KOPT-K1 (cell line): ENCODE results near the gene DCLRE1A.
A peak's percentile ranks its signal among the peaks of the same experiment; 100 is the strongest.

Experiments
- H3K27ac ChIP-seq: fragments of 200-600 bp; sonication (generic); 2 replicates; pipeline ENCODE4 v1.5.1; 2016; ENCODE audit warnings: antibody characterized with exemption, mild to moderate bottlenecking, low read depth, low read length; ENCODE audit not compliant: poor library complexity, severe bottlenecking
- H3K36me3 ChIP-seq: fragments of 200-600 bp; sonication (generic); 2 replicates; pipeline ENCODE4 v1.5.1; 2017; ENCODE audit warnings: antibody characterized with exemption, mild to moderate bottlenecking, low read length, moderate library complexity; ENCODE audit not compliant: insufficient read depth
- H3K9me3 ChIP-seq: fragments of 200-600 bp; sonication (generic); 2 replicates; pipeline ENCODE4 v1.5.1; 2017; ENCODE audit warnings: antibody characterized with exemption, low read length, mild to moderate bottlenecking; ENCODE audit not compliant: insufficient read depth, poor library complexity, severe bottlenecking

Gene DCLRE1A

DNA sequence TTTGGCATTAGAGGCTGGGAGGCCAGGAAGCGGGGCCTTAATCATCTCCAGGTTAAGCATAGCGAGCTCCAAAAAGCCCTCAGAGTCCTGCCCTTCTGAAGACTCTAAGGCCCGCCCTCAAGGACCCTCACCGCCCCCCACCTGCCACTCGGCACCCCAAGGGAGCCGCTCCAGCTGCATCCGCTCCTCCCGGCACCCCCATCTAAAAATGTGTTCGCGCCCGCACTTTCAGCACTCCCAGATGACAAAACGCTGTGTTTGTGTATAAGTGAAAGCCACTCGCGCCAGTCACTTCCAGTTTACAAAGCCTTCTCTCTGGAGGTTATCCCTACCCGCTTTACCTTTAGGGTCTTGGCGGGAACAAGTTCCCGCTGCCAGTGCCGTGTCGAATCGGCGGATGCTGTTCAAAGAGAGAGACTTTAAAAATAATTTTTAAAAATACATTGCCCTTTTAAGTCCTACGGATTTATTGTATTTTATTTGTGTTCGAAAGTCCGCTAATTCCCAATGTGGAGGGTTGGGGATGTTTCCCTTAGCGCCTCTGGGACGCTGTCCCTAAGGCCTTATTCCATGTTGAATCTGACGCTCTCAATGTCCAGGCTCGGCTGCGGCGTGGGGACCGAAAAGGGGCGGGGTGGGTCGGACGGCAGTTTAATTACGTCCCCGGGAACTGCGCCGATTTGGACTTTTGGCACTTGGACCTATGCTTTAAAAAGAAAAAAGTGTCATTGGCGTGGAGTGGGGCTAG, at the start of gene DCLRE1A, which contains the start of gene NHLRC2:
DCLRE1A (minus strand) TSS at position 70 of the 748 bp plus-strand sequence. CDS start 900 bp downstream, outside the sequence.
NHLRC2 (plus strand) TSS at position 649 of the 748 bp plus-strand sequence. CDS start 212 bp downstream, outside the sequence.
- Histone ChIP-seq H3K9me3 (no peaks in the 10 kb centered on the region), H3K27ac (peak within 1 kb of the TSS; percentile 93), H3K36me3 (peaks cover 11% of the 10 kb centered on the region)

DNA sequence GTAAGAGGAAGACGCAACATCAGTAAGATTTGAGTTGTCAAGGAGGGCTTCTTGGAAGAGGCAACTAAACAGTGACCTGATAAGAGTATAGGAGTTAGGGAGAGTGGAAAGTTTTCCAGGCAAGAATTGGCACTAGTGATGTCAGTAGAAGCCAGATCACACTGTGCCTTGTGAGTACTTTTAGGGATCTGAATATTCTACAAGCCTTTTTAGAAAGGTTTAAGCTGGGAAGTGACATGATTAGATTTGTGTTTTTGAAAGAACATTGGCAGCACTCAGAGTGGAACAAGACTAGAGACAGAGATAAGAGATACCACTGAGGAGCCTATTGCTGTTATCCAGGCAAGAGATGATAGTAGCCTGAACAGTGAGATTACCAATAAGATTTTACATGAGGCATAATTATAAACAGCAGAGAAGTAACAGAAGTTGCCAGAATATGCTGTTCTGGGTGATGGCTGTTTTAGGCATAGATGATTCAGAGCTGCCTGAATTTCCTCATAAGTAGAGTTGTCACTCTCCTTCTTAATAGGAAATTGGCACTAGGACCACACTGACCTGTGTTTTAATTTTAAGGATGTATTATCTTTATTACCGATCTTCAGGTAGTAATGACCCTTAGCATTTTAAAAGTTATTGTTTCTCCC, 46.2 kb upstream of the DCLRE1A start:
- no peak overlapping the region for H3K27ac ChIP-seq
- no peaks in the 10 kb centered on the region for H3K9me3 ChIP-seq
- H3K36me3 ChIP-seq = peaks cover 64% of the 10 kb centered on the region

DNA sequence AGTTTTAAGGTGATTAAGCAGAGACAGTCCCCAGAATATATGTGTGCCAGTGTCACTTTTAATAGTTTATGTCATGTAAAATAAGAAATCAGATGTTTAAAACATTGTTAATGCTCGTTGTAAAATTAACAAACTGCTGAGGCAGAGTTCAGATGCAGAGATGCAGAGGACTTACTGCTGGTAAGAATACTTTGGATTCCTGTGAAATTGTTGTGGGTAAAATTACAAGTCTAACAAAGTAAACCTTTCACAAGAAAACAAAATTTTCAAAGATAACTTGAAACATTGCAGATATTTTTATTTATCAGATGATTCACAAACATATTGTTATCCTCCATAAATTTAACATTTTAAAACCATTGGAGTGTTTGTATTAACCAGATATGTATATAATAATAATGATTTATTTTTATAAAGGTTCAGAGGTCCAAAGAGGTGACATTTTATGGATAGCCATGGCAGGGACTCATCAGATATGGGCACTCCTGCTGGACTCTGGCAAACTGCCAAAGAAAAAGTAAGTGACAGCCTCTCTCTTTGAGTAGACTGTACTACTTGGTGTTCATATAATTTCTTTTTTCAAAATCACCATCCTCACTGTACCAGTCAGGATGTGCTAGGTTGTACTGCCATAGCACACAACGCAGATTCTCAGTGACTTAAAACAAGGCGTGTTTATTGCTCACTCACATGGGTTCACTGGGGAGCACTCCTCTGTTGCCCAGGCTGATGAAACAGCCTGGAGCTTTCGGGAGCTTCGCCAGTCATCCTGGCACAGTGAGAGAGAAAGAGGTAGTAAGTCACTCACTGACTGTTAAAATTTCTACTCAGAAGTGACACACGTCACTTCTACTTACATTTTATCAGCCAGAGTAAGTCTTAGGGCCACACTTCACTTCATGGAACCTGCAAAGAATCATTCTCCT, 44.1 kb upstream of the DCLRE1A start:
- Histone ChIP-seq H3K9me3 (no peaks in the 10 kb centered on the region), H3K36me3 (peaks cover 53% of the 10 kb centered on the region), H3K27ac (no peak overlapping the region)

DNA sequence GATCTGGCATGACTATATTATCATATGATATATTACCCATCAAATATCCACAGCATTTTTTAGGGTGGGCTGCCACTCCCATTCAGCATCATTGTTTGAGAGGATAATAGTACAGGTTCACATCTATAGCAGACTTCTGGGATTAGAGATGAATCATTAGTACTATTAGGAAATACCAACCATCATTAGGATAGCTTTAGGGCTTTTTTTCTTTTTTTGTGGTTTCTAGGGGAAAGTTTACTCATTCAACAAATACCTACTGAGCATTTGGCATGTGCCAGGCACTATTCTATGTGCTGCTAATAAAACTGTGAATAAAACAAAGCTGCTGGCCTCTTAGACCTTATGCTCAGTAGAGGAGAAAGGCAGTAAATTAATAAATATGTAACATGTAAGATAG, 41.1 kb upstream of the DCLRE1A start:
- H3K27ac ChIP-seq = no peak overlapping the region
- peaks cover 42% of the 10 kb centered on the region for H3K36me3 ChIP-seq

GRCh38 chr10:113894581-113894980, 40.7 kb upstream of the DCLRE1A start:
- H3K27ac ChIP-seq = no peak overlapping the region
- H3K9me3 ChIP-seq = no peaks in the 10 kb centered on the region
- H3K36me3 ChIP-seq = peaks cover 44% of the 10 kb centered on the region

More for the DNA sequence above, 41.1 kb upstream of the DCLRE1A start:
- no peaks in the 10 kb centered on the region for H3K9me3 ChIP-seq

DNA sequence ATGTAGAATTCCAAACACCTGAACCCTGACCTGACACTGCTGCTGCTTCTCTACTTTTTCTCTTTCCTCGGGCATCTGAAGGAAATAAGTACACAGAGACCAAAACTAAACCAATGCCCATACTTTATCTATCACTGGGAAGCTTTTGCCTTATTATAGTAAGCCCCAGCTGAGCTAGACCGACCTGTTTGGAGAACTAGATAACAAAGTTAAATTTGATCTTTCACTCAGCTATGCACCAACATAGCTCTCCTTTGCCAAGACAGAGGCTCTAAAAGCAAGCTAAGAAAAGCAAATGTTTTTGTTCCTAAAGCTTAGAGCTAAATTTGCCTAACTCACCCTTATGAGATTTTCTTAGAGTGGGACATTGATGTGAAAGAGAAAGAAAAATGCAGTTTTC, 39.7 kb upstream of the DCLRE1A start:
- H3K36me3 ChIP-seq = peaks cover 35% of the 10 kb centered on the region
- no peak overlapping the region for H3K27ac ChIP-seq

DNA sequence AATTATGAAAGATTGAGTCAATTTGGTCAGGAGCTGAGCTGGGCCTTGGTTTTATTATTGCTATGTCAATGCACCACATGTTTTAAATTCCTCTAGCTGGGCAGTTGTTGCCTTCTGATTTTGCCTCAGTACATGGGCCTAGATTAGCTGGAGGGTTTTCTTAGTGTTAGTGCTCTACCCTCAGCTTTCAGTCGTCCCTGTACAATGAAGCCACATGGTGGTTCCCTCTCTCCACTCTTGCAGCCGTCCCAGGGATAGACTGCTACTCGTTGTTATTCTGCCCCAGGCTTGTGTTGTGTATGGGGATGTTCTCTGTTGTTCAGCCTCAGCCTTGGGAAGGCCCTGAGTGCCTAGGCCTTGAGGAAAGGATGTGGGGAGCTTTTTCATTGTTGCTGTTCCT, 37.6 kb upstream of the DCLRE1A start:
- no peak overlapping the region for H3K27ac ChIP-seq
- no peaks in the 10 kb centered on the region for H3K9me3 ChIP-seq
- peaks cover 42% of the 10 kb centered on the region for H3K36me3 ChIP-seq

More for the DNA sequence above, 39.7 kb upstream of the DCLRE1A start:
- H3K9me3 ChIP-seq = no peaks in the 10 kb centered on the region

- Histone ChIP-seq H3K9me3 (no peaks in the 10 kb centered on the region), H3K36me3 (peaks cover 49% of the 10 kb centered on the region)
Observed at GRCh38 chr10:113890769-113891168, 36.9 kb upstream of the DCLRE1A start.

DNA sequence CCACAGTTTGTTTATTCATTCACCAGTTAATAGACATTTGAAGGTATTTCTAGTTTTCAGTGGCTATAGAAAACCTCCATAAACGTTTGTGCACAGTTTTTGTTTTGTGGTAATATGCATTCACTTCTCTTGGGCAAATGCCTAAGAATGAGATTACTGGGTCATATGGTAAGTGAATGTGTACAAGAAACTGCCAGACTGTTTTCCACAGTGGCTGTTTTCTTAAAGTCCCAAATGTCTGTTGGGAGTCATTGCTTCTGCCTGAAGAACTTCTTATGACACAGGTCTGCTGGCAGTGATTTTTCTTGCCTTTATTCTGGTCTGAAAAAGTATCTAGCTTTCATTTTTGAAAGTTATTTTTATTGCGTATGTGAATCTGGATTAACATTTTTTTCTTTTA, 36.0 kb upstream of the DCLRE1A start:
- H3K9me3 ChIP-seq = no peaks in the 10 kb centered on the region
- peaks cover 57% of the 10 kb centered on the region for H3K36me3 ChIP-seq
- no peak overlapping the region for H3K27ac ChIP-seq

More at GRCh38 chr10:113890769-113891168, 36.9 kb upstream of the DCLRE1A start:
- no peak overlapping the region for H3K27ac ChIP-seq

- peaks cover 67% of the 10 kb centered on the region for H3K36me3 ChIP-seq
- H3K9me3 ChIP-seq = peaks cover 5% of the 10 kb centered on the region
- no peak overlapping the region for H3K27ac ChIP-seq
Observed at GRCh38 chr10:113882240-113882639, 28.4 kb upstream of the DCLRE1A start.

DNA sequence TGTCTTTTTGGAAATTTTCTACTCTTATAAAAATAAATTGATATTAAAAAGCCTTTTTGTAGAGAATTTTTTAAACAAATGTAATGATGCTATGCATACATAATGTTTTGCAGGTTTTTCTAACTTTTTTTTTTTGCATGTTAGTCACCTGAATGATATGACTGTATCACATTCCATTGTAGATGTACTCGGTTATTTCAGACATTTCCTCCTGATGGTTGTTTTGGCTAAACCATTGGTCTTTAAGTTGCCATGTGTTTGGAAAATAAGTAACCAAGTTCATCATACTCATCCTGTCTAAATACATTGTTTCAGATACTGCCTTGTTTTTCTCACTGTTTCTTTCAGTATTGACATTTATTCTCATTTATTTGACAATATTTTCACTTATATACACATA, 26.4 kb upstream of the DCLRE1A start:
- Histone ChIP-seq H3K36me3 (peaks cover 55% of the 10 kb centered on the region), H3K27ac (no peak overlapping the region), H3K9me3 (peaks cover 5% of the 10 kb centered on the region)

GRCh38 chr10:113879691-113880090, 25.8 kb upstream of the DCLRE1A start:
- Histone ChIP-seq H3K9me3 (peaks cover 5% of the 10 kb centered on the region), H3K27ac (no peak overlapping the region), H3K36me3 (peaks cover 50% of the 10 kb centered on the region)

- Histone ChIP-seq H3K27ac (no peak overlapping the region), H3K36me3 (peaks cover 42% of the 10 kb centered on the region), H3K9me3 (peaks cover 13% of the 10 kb centered on the region)
Observed at GRCh38 chr10:113876461-113876860, 22.6 kb upstream of the DCLRE1A start.

- H3K9me3 ChIP-seq = peaks cover 14% of the 10 kb centered on the region
- H3K27ac ChIP-seq = no peak overlapping the region
- H3K36me3 ChIP-seq = peaks cover 42% of the 10 kb centered on the region
Observed at GRCh38 chr10:113875212-113875611, 21.3 kb upstream of the DCLRE1A start.
